RWPE2 (cell line): ENCODE measurements around the gene BRWD1.

Experiments
- ATAC-seq: fragments of 200-7000 bp; cut with Tn5 transposase; 3 replicates; pipeline ENCODE4 v1.9.1; 2021; ENCODE audit warnings: low read depth
- DNase-seq: peaks from one replicate; pipeline ENCODE4 v3.0.0-alpha.2; 2020; ENCODE audit warnings: low spot score
- H3K27ac ChIP-seq: fragments of 450-650 bp; 2 replicates; pipeline ENCODE4 v1.5.1; 2017; ENCODE audit warnings: mild to moderate bottlenecking; ENCODE audit not compliant: poor library complexity, severe bottlenecking
- H3K27me3 ChIP-seq: fragments of 250-450 bp; sonication (Bioruptor Pico); 2 replicates; pipeline ENCODE4 v1.5.1; 2021; ENCODE audit warnings: mild to moderate bottlenecking, moderate library complexity; ENCODE audit not compliant: insufficient read depth, poor library complexity, severe bottlenecking
- H3K36me3 ChIP-seq: fragments of 250-450 bp; sonication (Bioruptor Pico); 2 replicates; pipeline ENCODE4 v1.5.1; 2020; ENCODE audit warnings: low read depth, mild to moderate bottlenecking, moderate library complexity
- H3K4me1 ChIP-seq: fragments of 250-450 bp; sonication (Bioruptor Pico); 2 replicates; pipeline ENCODE4 v1.5.1; 2021; ENCODE audit warnings: mild to moderate bottlenecking, moderate library complexity; ENCODE audit not compliant: insufficient read depth, poor library complexity, severe bottlenecking
- H3K4me3 ChIP-seq: fragments of 250-450 bp; sonication (Bioruptor Pico); 2 replicates; pipeline ENCODE4 v1.5.1; 2021; ENCODE audit warnings: mild to moderate bottlenecking, moderate library complexity; ENCODE audit not compliant: severe bottlenecking
- H3K9me3 ChIP-seq: fragments of 250-450 bp; sonication (Bioruptor Pico); 2 replicates; pipeline ENCODE4 v1.5.1; 2021; ENCODE audit warnings: mild to moderate bottlenecking, moderate library complexity; ENCODE audit not compliant: severe bottlenecking
- CTCF ChIP-seq: fragments of 450-650 bp; IDR thresholded peaks from one replicate; pipeline ENCODE4 v1.5.1; 2017; ENCODE audit warnings: mild to moderate bottlenecking, moderate library complexity; ENCODE audit not compliant: poor library complexity, severe bottlenecking

Gene BRWD1

GRCh38 chr21:39312112-39313041 lies 1.1 kb downstream of the BRWD1 start:
- H3K27ac ChIP-seq = peak overlapping the region; percentile 88
- DNase-seq = peak; percentile 87
- H3K4me1 ChIP-seq = peaks cover 16% of the 10 kb centered on the region

GRCh38 chr21:39311164-39311563 lies 2.3 kb downstream of the BRWD1 start:
- no peak for TF ChIP-seq CTCF
- Histone ChIP-seq H3K9me3 (no peaks in the 10 kb centered on the region), H3K4me1 (peaks cover 13% of the 10 kb centered on the region), H3K27me3 (no peaks in the 10 kb centered on the region), H3K27ac (no peak overlapping the region), H3K4me3 (no peak overlapping the region), H3K36me3 (peaks cover 40% of the 10 kb centered on the region)
- DNase-seq (no peak), ATAC-seq (no peak)

More at GRCh38 chr21:39312112-39313041, 1.1 kb downstream of the BRWD1 start:
- no peak for TF ChIP-seq CTCF
- H3K36me3 ChIP-seq = peaks cover 28% of the 10 kb centered on the region
- ATAC-seq = peak; percentile 82
- peak overlapping the region; percentile 77 for H3K4me3 ChIP-seq
- H3K9me3 ChIP-seq = no peaks in the 10 kb centered on the region
- no peaks in the 10 kb centered on the region for H3K27me3 ChIP-seq

GRCh38 chr21:39307466-39307865 lies 6.0 kb downstream of the BRWD1 start:
- H3K4me1 ChIP-seq = peaks cover 8% of the 10 kb centered on the region
- no peak for TF ChIP-seq CTCF
- ATAC-seq (no peak), DNase-seq (no peak)
- H3K9me3 ChIP-seq = no peaks in the 10 kb centered on the region
- no peak overlapping the region for H3K27ac ChIP-seq
- no peak overlapping the region for H3K4me3 ChIP-seq
- H3K36me3 ChIP-seq = peaks cover 58% of the 10 kb centered on the region
- no peaks in the 10 kb centered on the region for H3K27me3 ChIP-seq

- no peaks in the 10 kb centered on the region for H3K27me3 ChIP-seq
- H3K36me3 ChIP-seq = peaks cover 76% of the 10 kb centered on the region
- no peak overlapping the region for H3K27ac ChIP-seq
- no peaks in the 10 kb centered on the region for H3K9me3 ChIP-seq
- DNase-seq (no peak), ATAC-seq (no peak)
- no peaks in the 10 kb centered on the region for H3K4me1 ChIP-seq
- TF ChIP-seq CTCF = no peak
- no peak overlapping the region for H3K4me3 ChIP-seq
Measured at GRCh38 chr21:39300587-39300986, 12.8 kb downstream of the BRWD1 start.

- Histone ChIP-seq H3K27me3 (no peaks in the 10 kb centered on the region), H3K4me1 (no peaks in the 10 kb centered on the region), H3K9me3 (no peaks in the 10 kb centered on the region), H3K4me3 (no peak overlapping the region), H3K27ac (no peak overlapping the region), H3K36me3 (peaks cover 86% of the 10 kb centered on the region)
- ATAC-seq (no peak), DNase-seq (no peak)
- no peak for TF ChIP-seq CTCF
Measured at GRCh38 chr21:39296891-39297290, 16.5 kb downstream of the BRWD1 start.
